HG02884 (cell line): Measurements from ENCODE around the gene WBP11.

ENCODE experiments used
- ATAC-seq: cut with Tn5 transposase; IDR thresholded peaks from one replicate; pipeline ENCODE4 v1.9.1; 2021; ENCODE audit warnings: mild to moderate bottlenecking, moderate library complexity; ENCODE audit not compliant: unreplicated experiment

The WBP11 gene

DNA sequence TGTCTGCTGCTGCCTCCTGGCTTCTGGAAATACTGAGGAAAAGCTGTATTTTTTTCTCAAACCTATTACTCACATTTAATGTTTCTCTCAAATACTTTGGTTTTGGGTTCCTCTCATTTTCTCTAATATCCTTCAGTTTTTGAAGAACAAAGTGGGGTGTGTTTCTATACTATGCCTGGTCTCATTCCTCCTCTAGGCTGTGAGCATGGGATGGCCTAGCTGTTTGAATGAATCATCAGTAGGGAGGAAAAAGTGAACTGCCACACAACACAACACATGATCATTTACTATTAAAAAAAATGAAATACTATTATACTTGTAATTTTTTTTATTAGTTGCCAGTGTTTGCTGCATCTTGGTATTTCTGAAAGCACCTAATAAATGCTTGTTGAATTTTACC is 22.0 kb upstream of the WBP11 start:
- no peak for ATAC-seq

DNA sequence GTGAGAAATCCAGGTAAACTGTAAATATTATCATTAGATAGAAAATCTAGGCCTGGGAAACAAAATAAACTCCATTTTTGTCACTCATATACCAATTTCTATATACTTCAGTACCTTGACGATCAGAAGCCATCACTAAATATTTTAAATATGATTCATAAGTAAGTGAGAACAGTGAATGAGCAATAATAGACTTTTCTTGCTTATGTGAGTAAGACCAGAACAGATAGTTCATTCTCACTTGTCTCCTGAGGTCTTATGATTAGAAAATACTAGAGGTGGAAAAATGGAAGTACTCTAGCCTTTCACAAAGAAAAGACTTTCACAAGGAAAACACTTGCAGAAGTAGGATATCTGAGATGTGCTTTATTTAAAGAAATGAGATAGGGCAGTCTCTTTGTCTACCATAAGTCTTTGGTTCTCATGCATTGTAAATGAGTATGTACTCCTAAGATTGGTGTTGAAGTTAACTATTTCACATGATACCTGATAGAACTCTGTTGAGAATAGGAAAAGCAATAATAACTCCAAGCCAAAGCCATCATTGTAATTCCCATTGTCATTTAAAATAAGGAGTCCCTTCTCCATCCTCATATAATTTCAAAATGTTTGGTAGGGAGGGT is 20.8 kb upstream of the WBP11 start:
- no peak for ATAC-seq

DNA sequence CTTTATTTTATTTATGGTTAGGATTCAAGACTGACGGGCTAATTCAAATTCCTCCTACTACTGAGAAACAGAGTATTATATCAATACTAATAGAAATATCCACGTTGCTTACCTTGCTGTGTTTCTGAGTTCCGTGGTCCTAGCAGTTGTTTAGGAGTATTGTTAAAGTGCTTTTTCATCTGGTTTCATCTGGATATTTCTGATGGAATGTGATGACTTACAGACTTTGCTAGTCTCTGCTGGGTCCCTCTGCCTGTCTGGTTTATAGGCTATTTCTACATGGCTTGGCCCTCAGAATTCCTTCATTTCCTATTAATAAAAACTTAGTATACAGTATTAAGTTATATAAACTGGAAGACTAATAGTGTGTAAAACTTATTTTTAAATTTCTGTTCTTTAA is 10.7 kb upstream of the WBP11 start, which contains the start of gene SMCO3:
Gene SMCO3, minus strand, starts transcription at position 169 of the 400 bp plus-strand sequence. CDS start 7,502 bp downstream, outside the sequence.
- ATAC-seq = no peak

DNA sequence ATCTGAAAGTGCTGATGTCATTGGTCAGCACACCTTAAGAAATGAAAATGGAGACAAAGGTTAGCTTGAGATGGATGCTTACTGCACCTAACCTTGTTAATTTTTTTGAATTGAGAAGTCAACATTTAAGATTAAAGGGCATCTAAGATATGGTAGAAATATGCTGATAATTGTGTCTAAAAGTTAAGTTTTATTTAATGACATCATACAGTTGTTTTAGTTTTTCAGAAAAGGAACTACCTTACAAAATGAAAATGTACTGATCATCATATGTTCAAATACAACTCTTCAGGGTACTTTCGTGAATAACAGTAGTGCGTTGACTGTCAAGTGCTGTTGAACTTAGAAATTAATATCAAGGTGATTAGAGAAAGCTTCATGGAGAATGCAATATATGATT is 8.2 kb upstream of the WBP11 start:
- no peak for ATAC-seq

DNA sequence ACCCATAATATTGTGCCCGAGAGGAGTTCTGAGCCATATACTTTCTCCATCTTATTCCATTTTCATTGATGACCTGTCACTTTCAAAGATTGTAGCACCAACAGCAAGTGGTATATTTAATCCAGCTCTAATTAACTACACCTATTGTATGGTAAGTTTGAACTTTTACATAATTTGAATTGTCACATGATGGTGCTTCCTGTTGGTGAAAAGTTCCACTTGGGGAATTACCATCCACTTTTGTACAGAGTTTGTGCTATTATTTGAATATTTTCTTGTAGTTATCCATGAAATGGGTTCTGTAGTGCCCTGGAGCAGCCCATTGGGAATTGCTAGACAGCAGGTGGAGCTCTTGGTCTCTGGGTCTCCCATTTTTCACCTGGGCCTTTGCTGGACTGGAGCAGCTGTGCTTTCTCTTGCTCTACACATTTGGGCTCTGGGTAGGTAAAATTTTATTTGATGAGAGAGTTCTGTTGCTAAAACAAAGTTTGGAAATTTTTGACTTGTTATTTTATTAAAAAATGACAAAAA is 7.7 kb upstream of the WBP11 start:
- ATAC-seq = no peak

DNA sequence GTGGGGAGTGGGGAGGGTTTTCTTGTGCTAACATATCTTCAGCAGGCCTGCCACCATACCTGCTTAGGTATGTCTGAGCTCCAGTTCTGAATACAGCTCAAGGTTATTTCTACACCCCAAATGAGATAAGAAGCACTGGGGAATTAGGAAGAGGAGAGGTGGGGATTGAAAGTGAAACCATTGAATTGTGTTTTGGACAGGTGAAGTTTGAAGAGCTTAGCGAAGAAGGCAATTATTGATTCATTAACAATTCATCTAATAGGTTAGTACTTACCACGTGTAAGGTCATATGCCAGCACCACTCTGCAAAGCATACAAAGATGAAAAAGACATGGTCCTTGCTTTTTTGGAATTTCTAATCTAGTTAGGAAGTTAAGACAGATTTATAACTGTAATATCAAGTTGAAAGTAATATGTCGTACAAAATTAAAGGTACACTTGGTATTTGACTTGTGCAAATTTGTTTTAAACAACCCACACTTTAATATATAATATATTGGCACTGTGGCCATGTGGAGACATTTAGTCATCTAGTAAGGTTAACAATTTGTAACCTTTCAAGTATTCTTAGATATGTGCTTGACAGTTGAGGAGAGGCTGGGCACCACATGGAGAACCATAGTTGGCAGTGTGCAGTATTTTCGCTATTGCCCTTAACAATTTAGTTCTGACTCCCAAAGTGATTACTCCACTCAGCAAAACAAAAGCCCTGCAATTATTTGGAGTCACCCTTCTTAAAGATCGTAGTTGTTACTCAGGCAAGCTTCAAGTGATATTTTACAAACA is 7.1 kb upstream of the WBP11 start:
- ATAC-seq = no peak

DNA sequence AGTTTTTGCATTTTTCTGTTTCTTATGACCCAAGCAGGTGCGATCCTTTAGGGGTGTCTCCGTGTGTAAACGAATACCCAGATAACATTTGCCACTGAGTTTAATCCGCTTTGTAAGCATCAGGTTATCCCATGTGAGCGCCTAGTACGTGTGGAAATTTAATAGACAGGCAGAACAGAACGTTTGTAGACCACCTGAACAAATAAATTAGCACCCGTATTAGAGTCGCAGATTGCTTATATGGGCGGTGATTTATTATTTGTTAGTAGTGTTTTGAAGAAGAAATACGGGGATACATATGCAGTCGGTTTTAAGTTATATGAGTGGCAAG is 517 bp upstream of the WBP11 start:
- ATAC-seq = peak; percentile 10

DNA sequence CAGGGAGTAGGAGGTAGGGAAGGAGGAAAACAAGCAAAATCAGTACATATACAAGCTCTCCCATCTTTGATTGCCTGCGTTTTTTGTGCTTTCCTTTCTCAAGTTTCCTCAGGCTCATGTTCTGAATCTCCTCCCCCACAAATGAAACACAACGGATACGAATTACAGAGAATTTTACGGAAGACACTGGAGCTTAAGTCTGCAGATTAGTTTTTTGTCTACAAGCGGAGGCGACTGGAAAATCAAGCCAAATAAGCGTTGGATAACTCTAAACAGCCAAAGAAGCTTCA is 612 bp downstream of the WBP11 start:
- ATAC-seq = no peak

DNA sequence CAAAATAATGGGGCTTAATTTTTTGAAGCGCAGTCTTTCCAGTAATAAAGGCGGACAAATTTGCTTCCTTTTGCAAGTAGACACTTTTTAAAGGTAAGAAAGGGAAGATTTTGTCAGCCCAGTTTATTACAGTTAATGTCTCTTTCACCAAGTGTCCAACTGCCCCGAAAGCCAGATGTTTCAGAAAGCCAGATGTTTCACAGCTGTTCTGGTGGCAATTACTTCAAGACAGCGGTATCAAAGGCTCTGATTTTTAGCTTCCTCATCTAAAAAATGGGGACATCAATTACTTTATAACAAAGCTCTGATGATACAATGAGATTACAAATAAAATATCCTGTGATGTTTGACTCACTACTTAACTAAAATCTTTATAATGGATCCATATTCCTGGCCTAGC is 1.0 kb downstream of the WBP11 start:
- ATAC-seq = no peak

DNA sequence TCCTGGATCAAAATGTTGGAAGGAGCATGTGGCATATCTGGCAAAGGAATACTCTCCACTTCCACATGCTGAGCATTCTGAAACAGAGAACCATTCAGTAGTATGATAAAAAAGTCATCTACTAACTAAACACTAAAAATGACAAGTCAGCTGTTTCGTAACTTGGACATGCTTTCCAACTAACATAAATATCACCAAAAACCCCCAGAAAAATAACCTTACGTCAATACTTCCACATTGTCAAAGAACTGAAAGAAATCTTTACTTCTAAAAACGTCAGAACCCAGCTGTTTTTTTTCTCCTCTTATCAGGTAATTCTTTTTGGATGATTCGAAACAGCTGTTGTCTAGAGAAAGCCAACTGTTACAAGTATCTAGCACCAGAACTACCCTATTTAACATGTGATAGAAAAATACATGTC is 8.2 kb downstream of the WBP11 start:
- ATAC-seq = no peak

DNA sequence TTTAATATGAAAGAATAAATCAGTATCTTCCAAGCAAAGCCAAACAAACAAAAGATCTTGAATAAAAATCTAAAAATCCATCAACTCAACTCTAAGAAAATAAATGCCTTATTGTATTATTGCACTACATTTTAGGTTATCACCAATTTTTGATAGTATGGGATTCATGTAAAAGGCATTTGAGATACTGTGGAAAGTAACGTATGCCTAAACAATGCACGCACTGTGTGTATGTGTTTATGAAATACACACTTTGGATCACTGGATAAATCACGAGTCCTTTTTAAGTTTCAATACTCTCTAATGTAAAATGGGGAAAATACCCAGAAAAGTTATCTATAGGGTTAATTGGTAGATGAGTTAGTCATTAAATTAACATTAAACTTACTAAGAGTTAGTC is 17.7 kb downstream of the WBP11 start:
- ATAC-seq = no peak

DNA sequence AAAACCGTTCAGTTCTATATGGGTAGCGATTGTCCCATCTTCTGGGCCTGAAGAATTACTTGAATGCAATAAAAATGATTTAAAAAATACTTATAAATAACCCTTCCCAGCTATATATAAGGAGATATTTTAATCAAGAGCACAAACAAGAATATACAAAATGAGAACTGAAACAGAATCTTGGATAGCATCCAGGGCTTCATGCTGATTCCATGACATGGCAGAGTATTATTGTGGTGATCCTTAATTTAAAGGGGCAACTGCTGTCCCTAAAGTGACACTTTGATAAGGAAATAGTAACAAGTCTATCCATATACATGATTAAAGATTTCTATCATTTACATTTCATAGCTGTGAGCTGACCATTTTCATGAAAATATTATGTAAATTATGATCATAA is 18.8 kb downstream of the WBP11 start:
- ATAC-seq = no peak

DNA sequence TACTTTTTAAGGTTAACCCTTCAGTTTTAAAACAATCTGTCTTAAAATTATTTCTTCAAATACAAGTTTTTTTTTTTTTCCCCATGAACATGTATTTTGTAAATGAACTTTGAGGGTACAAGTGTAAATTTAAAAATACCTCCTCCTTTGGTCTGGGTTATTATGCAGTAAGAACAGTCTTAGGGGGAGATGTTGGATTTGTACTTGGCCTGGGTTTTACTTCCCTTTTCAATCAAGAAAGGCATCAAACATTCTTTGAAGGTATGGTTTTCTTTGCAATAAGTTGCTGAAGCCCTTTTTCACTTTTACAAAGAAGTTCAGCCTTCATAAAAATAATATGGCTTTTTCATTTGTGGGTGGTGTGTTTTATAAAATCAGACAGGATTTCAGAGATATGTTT is 20.5 kb downstream of the WBP11 start:
- peak; percentile 57 for ATAC-seq

DNA sequence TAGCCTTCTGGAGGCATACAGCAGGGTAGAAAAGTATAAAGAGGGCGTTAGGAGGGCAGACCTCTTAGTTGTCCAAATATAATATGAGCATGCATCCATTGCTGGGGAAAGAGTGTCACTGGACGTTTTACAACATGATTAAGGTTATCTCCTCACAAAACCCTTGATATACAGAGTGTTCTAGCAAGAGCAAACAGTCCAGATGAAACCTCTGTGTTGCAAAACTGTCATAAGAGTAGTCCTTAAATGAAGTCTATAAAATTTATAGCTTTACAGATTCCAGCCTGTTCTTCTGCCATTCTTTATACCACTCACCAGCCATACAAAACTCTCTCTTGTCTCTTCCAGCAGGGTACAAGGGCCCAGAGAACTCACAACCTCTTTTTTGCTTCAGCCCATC is 21.7 kb downstream of the WBP11 start:
- ATAC-seq = no peak

DNA sequence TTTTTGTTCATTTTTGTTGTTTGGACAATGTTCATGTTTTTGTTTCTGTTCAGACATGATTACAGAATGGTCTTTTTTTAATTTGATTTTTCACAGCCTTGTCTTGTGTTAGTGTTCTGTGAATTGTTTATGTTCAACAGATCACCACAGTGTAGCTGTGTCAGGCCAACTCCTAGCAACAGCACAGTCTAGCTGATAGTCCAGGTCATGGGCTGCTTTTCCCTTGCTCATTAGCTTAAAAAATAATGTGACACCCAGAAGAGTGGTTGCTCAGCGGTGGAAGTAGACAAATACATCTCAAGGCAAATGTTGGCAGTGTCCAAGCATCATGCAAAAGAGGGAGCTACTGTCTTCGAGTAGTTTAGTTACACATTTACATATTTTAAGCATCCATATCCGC is 22.4 kb downstream of the WBP11 start:
- no peak for ATAC-seq

DNA sequence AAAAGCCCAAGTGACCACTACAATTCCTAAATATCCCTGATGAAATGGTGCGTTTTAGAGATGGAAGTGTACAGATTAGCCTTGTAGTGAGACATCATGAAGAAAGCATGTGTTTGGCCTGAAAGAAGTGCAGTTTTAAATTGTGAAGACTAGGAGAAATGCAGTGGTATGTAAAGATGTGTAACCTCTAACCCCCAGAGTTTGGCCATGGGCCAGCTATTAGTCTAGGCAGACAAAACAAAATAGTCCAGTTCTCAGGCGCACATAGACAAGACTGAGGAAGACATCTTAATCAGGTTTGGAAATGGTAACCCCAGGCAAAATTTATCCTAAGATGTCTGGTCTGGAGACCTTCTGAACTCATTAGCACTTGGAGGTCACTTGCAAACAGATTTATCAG is 23.4 kb downstream of the WBP11 start:
- ATAC-seq = no peak

DNA sequence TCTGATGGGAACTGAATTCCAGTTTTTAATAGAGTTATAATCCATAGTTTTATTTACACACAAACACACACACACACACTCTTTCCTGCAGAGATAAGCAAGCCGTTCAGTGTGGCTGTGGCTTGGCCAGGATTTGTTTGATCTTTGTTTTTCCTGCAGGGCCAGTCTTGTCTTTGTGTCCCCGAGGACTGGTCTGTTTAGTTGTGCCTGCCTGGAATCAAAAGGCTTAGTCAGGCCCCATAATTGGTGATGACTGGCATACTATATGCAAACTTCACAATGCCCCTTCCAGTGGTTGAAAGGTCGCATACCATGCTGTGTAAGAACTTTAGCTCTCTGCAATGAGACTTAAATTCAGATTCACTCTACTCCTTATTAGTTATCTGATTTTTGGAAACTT is 26.0 kb downstream of the WBP11 start:
- no peak for ATAC-seq

DNA sequence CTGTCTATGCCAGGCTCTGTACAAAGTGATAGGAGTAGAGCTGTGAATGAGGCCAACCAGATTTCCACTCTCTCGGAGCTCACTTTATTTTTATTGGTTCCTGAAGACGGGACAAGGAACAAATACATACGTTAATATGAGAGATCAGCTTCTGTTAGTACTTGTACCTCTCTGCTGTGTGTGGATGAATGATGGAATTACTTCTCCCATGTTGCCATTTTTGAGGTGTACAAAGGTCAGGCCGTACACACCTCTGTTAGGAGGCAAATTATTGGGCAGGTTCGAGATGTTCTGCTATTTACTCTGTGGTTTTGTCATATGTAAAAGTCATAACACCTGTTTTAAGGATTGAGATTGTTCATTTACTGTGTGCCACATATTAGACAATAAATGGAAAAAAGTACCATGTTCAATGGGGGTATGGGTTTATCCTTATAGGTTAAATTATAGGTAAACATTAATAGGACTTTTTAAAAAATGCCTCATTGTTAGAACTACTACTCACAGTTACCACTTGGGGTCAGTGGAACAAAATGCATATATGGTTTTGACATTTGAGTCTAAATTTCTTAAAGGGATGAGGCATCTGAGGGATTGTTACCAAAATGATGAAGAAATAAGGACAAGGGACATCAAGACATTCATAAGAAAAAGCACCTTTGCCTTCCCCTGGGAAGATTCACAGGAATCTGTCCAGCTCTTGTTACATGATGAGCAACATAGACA is 26.9 kb downstream of the WBP11 start:
- no peak for ATAC-seq

DNA sequence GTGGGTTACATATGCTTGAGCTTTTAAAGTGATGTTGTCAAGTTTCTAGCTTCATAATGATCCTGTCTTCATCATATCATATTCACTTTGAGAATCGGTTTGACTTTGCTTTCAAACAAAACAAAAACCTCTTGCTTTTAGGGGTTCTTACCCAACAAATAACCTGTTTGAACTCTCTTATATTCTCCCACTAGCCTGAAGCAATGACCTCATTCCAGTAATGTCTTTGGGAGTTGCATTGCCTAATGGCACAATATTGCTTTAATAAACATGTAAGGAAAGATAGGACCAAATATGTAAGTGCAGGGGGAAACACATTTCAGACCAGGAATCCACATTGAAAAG is 27.7 kb downstream of the WBP11 start:
- ATAC-seq = no peak

DNA sequence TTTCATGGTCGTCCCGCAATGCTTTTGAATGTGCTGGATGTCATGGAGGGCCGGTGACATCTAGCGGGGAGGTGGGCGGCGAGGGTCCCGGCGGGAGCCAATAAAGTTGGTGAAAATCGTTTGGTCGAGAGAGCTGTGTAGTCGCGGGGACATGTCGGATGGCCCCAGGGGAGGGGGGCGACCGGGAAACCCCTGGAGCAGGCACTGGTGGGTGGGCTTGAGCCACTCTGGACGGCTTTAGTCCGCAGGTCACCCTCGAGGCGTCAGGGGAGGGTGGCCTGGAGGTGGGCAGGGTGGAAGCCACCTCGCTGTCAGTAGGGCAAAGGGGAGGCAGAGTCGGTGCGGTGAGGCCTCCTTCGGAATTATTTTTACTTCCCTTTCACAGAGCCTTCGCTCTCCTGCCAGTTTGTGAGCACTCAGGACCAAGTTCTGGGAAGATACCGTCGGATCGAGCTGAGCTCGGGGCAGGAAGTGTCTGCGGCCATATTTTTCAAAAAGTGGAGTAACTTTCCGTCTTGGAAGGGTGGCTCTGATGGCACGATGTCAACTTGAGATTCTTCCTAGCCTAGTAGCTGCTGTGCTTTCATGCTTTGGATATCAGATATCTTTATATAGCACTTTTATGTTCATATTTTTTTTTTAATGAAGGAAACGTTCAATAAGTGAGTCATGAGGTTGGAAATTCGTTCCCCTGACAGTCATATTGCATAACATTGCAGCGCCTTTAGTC is 28.2 kb downstream of the WBP11 start:
- no peak for ATAC-seq

DNA sequence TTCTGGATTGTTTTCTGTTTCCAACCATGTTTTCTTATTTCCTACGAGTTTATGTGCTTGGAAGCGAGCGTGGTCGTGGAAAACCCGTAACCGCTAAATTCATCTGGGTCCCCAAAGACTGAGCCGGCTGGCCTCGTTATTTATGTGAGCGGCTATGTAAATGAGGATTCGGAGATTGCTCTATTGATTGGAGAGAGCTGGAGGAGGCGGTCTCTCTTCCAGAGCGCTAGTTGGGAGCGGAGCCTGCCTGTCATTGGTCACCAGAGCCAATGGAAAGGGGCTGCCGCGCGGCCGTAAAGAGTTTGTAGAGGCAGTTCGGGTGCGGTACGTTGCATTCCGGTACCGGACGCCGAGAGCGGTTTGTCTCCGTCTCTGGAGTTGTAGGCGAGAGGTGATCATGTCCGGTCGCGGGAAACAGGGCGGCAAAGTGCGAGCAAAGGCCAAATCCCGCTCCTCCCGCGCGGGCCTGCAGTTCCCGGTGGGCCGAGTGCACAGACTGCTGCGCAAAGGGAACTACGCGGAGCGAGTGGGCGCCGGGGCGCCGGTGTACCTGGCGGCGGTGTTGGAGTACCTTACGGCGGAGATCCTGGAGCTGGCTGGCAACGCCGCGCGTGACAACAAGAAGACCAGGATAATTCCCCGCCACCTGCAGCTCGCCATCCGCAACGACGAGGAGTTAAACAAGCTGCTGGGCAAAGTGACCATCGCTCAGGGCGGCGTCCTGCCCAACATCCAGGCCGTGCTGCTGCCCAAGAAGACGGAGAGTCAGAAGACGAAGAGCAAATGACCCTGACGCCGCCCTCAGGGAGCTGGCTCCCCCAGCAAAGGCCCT is 29.0 kb downstream of the WBP11 start:
- ATAC-seq = peak; percentile 53
